Measurements from ENCODE around the gene CENPO. TPM values are rescaled to one million over a fixed set of nuclear protein-coding genes. Genes with fewer than 3 reads are reported as not detected.

The CENPO gene
- total RNA-seq, 1 donor from 2014 or later: 3.1 TPM

- no peak for DNase-seq (ENCODE audit: low spot score)
These were observed 43.5 kb downstream of the CENPO start for GRCh38 chr2:24836706-24837105.

DNA sequence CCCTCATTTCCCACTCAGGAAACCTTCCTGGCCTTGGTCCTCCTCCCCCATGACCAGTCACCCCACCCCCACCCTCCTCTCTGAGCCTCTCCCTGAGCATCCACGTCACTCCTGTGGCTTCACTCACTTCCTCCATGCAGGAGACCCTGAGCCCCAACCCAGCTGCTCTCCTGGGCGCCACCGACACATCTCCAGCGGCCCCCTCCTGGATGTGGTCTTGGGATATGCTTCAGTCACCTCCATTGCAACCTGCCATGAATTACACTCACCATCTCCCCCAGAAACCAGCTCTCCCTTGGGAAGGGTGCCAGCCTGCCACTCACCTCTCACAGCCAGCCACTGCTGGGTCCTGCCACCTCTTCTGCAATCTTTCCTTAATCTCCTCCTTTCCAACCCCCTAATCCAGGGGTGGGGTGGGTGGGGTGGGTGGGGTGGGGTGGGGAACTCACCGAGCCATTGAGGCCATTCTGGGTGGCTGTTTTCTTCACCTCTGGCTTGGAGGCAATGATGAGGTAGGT is 44.8 kb downstream of the CENPO start:
- no peak for DNase-seq (ENCODE audit: low spot score)

- DNase-seq (ENCODE audit: low spot score): no peak
These were observed 45.3 kb downstream of the CENPO start for GRCh38 chr2:24838541-24838940.

GRCh38 chr2:24839729-24840128 is 46.5 kb downstream of the CENPO start:
- no peak for DNase-seq (ENCODE audit: low spot score)

- DNase-seq (ENCODE audit: low spot score): no peak
These were observed 47.1 kb downstream of the CENPO start for GRCh38 chr2:24840164-24840869.

DNA sequence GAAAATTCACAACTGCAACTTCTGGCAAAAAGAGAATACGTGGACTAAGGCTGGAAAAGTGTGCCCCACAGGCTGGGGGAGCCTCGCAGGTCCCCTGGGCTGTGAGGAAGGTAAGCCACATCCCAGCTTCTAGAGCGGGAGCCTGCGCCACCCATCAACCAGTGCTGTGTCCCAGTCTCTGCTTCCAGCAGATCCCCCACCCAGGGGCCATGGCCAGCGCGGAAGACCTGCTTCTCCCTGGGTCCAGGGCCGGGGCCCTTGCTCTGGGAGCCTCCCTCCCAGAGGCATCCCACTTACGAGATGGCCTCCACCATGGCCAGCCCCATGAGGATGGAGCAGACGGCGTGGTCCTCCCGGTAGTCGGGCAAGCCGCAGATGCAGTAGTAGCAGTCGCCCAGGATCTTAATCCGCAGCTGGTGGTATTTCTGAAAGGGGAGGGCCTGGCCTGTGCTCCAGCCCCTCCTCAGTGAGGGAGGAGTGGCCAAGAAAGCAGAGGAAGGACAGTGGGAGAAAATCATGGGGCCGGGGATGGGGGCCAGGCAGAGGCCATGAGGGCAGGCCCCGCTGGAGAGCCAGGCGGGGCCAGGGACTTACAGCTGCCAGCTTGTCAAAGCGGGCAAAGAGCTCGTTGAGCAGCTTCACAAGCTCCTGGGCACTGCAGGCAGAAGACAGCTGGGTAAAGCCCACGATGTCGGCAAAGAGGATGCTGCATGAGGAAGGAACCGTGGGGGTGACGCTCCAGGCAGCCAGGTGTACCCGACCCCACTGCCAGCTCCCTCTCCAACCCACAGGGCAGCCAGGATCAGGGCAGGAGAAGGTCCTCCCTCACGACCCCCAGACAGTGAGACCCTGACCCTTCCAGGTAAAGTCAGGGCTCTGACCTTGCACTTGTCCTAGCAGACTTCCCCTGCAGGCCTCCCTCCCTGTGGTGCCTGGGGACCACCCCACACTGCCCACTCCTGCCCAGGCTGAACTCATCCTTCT is 48.0 kb downstream of the CENPO start:
- no peak for DNase-seq (ENCODE audit: low spot score)

DNA sequence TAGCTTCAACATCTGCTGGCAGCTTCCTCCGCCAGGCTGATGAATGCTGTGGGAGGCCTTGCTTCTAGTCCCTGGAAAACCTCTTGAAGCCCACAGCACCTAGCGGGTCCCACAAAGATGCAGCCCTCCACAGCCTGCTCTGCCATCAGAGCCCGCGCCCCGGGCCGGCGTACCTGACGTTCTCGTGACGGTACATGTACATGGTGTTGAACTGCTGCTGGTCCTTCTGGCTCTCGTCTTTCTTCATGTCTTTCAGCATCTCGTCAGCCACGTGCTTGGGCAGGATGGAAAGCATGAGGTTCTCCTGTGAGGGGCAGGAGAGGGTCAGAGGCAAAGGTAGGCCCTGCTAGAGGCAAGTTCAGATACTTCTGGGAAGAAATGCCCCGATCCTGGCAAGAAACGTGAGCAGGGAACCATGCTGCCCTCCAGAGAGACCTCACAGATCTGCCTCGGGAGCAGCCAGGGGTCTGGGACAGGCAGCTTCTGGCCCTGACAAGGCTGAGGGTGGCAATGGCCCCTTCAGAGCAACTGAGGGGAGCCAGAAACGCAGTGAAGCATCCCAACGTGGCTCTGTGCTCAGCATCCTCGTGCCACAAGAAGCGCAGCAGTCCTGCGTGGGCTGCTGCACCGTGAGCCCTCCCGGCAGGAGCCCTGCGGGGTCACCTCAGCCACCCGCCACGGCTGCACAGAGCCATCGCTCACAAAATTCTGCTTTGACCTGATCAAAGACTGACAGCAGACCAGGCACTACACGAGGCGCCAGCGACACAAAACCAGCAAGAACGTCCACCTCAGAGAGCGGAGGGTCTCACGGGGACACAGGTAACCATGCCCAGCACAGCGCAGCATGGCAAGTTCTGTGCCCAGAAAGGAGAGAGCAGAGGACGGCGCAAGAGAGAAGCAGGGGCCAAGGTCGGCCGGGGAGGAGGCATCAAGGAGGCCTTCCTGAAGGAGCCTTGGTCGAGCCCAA is 49.1 kb downstream of the CENPO start:
- DNase-seq (ENCODE audit: low spot score): no peak

DNA sequence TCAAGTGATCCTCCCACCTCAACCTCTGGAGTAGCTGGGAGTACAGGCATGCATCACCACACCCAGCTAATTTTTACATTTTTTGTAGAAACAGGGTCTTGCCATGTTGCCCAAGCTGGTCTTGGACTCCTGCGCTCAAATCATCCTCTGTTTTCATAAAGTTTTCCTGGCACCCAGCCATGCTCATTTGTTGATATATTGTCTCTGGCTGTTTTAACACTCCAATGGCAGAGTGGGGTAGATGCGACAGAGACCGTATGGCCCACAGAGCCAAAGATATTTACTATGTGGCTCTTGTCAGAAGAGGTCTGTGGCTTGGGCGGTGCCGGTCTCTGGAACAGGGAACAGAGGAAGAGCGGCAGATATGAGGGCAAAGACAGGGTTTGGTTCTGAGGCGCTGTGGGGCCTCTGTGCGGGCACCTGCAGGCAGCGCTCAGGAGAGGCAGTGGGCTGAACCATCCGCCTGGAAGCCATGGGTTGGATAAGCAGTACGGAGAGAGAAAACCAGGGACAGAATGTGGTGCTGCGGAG is 50.2 kb downstream of the CENPO start:
- no peak for DNase-seq (ENCODE audit: low spot score)

GRCh38 chr2:24844023-24844685 is 50.9 kb downstream of the CENPO start:
- DNase-seq (ENCODE audit: low spot score): no peak

DNA sequence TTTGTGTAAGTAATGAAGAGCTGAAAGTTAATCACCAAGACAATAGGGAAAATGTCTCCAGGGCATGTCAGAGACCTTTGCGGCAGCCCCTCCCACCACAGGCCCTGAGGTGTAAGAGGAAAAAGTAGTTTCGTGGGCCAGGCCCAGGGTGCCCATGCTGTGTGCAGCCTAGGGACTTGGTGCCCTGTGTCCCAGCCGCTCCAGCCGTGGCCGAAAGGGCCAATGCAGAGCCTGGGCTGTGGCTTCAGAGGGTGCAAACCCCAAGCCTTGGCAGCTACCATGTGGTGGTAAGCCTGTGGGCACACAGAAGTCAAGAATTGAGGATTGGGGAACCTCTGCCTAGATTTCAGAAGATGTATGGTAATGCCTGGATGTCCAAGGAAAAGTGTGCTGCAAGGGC is 52.5 kb downstream of the CENPO start:
- DNase-seq (ENCODE audit: low spot score): no peak

GRCh38 chr2:24850944-24851343 is 57.7 kb downstream of the CENPO start:
- DNase-seq (ENCODE audit: low spot score): no peak

GRCh38 chr2:24852026-24852425 is 58.8 kb downstream of the CENPO start:
- no peak for DNase-seq (ENCODE audit: low spot score)

DNA sequence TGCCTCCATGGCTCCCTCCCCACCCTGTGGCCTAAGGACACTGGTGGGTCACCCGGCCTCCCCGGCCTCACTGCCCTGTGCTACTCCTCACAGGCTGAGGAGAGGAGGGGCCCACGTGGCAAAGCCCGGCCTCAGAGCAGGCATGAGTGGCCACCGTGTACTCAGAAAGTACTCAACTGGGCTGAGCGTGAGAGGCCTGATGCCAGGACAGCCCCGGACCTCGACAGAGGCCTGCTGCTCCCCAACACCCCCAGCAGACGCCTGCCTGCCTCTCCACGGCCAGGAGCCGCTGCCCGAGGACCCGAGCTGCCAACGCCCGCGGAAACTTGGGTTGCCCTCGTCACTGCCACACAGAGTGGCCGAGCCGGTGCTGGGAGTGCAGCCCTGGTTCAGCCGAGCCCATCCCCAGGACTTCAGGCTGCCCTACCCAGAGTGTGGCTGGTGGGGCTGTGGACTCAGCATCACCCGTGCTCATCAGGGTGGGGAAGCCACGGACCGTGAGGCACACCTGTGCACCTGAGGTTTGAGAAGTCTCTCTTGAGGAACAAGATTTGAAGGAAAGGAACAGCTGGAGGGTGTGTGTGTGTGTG is 59.3 kb downstream of the CENPO start:
- DNase-seq (ENCODE audit: low spot score): no peak

DNA sequence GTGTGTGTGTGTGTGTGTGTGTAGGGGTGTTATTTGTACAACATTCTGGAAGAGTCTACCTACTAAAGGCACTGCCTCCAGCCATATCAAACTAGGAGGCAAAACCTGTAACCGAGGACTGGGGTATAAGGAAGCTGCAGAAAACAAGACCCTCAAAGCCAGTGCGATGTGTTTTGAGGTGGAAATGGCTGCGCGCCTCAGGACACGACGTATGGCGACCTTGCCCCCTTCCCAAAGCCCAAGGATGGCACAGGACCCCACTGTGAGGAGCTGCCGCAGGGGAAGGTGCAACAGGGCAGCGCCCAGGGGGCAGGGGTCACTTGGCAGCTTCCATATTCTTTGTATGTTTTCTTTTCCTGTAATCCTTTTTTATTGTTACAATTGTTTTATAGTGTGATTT is 59.8 kb downstream of the CENPO start:
- no peak for DNase-seq (ENCODE audit: low spot score)

GRCh38 chr2:24853996-24854395 is 60.8 kb downstream of the CENPO start:
- no peak for DNase-seq (ENCODE audit: low spot score)

- peak; percentile 15 for DNase-seq (ENCODE audit: low spot score)
These were observed 61.9 kb downstream of the CENPO start for GRCh38 chr2:24855022-24855622.

DNA sequence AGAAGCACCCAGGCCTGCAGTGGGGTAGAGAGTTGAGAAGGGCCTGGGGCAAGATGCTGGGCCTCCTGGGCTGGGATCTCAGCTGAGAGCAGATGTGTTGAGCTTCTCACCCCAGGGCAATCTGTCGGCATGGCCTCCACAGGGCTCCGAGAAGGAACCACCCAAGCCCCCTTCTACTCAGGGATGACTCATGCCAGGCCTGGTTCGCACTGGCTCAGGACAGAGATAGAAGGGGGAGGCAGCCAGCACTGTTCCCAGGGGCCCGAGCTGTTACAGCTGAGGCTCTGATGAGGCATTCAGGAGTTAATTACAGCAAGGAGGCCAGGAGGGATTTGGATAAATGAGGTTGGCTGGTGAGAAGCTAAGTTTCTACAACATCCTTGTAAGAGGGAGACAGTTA is 62.5 kb downstream of the CENPO start:
- DNase-seq (ENCODE audit: low spot score): peak; percentile 84

GRCh38 chr2:24856791-24857211 is 63.6 kb downstream of the CENPO start:
- DNase-seq (ENCODE audit: low spot score): peak; percentile 38

- no peak for DNase-seq (ENCODE audit: low spot score)
These were observed 64.5 kb downstream of the CENPO start for GRCh38 chr2:24857746-24858145.

DNA sequence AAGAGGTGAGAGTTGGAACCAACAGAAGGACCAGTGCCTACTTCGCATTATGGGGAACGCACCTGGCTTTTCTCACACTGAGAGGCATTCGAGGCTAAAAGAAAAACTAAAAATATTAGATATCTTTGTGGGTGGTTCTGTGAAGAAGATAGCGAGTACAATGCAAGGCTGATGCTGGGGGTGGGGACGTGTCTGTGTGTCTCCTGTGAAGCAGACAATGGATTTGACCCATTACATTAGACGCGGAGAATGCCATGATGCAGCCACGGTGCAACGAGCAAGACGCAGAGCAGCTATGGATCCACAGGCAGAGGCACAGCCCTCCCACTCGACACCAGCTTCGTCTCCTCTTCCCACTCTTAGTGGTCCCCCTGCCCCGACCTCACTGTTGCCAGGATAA is 65.8 kb downstream of the CENPO start:
- no peak for DNase-seq (ENCODE audit: low spot score)
